Activated naive CD8-positive, alpha-beta T cell treated with anti-CD3 and anti-CD28 coated beads, Interleukin-2, amount 50 U/mL, for 16 hours (primary cell): ENCODE data around the gene PHLDB3.

Experiments used
- DNase-seq: peaks from one replicate; pipeline ENCODE4 v3.0.0-alpha.2; 2020; ENCODE audit warnings: low read depth, low spot score

Gene PHLDB3

DNA sequence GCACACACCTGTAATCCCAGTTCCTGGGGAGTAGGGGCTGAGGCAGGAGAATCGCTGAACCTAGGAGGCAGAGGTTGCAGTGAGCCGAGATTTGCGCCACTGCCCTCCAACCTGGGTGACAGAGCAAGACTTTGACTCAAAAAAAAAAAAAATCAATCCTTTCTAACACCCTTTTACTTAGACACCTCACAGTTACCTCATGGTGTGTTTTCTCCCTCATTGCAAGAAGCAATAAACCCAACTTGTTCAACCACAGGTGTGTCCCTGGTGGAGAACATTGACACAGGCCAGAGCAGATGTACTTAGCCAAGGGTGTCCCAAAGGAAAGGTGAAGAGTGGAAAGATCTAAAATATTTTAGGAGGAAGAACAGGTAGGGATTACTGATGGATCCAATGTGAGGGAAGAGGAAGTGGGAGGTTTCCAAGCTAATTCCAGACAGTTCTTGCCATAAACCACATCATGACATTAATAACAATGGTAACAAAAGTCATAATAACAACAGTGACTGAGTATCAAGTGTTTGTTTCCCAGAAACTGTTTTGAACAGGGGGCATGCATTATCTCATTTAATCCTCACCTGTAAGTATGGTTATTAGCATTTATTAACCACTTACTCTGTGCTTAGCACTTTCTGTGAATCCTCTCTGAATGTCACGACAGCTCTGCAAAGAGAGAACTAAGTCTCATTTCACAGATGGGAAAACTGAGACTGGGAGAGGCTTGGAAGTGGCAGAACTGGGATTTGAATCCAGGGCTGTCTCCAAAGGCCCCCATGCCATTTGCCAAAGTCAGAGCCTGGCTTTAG lies 36.0 kb downstream of the PHLDB3 start:
- no peak for DNase-seq

DNA sequence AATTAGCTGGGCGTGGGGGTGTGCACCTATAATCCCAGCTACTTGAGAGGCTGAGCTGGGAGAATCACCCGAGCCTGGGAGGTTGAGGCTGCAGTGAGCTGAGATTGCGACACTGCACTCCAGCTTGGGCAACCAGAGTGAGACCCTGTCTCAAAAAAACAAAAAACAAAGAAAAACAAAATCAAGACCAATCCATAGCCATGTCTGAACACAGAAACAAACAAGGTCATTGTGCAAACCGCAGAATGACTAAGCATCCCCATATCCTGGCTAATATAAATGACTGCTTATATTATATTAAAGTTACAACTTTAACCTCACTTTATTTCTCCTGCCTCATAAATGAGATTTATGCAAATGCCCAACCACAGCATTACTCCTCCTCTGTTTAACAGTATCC lies 36.8 kb downstream of the PHLDB3 start:
- no peak for DNase-seq

DNA sequence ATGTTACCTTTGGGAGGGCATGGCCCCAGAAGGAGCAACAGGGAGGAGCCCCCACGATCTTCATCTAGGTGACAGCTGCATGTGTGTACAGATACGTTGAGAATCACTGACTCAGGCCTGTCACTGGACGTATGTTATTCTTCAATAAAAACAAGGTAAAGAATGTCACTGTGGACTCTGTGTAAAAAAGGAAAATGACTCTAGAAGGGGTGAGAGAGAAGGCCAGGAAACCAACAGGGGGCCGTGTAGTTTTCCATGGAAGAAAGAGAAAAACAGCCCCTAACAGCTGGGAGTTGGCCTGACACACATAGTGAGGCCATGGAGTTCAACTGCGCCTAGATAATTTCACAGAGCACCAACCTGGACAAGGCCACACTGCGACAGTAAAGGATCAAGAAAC lies 37.3 kb downstream of the PHLDB3 start:
- no peak for DNase-seq

DNA sequence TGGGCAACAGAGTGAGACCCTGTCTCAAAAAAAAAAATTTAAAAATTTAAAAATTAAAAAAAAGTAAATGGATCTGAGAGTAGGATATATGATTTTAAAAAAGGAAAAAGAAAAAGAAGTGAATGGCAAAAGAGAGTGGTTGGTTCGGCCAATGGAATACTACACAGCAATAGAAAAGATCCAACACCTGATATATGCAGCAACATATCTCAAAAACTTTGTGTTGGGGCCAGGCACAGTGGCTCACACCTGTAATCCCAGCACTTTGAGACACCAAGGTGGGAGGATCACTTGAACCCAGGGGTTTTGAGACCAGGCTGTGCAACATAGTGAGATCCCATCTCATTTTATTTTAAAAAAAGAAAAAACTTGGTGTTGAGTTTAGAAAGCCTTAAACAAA lies 37.8 kb downstream of the PHLDB3 start:
- DNase-seq: no peak

- DNase-seq: no peak
Observed at GRCh38 chr19:43465468-43466120, 39.0 kb downstream of the PHLDB3 start, which contains the start of gene LYPD3. TSS of gene LYPD3 (minus strand) at chr19:43465608. CDS start at chr19:43465571, 37 bp downstream.

GRCh38 chr19:43464134-43464775 lies 40.3 kb downstream of the PHLDB3 start:
- peak; percentile 48 for DNase-seq

DNA sequence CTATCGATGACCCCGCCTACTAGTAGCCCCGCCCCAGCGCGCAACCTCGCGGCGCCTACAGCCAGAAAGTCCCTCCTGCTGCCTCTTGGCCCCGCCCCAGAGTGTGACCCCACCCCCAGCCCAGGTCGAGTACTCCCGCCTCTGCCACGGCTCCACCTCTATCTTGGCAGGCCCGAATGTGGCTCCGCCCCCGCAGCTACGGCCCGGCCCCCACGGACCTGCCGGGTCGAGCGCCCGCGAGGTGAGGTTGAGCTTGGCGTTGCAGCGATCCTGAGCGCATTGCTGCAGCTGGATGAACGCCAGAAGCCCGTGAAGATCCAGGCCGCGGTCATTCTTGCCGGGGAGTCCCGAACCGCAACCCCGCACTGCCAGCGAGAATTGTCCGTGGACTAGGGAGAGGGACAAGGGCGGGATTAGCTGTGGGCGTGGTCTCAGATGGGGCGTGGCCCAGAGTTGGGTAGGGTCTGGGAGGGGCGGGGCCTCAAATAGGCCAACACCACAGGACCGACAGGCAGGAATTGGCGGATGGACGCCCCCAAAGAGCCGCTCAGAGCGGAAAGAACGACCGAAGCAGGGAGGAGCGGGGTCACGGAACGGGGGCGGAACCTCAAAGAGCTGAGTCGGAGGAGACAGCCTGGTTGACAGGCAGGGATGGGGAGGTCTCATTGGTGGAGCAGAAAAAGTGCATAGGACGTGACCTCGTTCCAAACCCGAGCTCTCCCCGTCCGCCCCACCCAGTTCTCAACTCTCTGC lies 41.0 kb downstream of the PHLDB3 start:
- DNase-seq: peak; percentile 100

GRCh38 chr19:43462785-43463380 lies 41.7 kb downstream of the PHLDB3 start:
- no peak for DNase-seq

DNA sequence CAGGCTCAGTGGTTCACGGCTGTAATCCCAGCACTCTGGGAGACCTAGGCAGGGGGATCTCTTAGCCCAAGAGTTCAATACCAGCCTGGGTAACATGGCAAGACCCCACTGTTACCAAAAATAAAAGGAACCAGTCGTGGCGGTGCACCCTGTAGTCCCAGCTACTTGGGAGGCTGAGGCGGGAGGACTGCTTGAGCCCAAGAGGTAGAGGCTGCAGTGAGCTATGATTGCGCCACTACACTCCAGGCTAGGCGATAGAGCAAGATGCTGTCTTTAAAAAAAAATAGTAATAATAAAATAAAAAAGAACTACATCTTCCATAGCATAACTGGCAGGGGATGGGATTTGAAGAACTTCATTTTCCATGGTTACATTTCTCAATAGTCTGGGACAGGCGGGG lies 42.2 kb downstream of the PHLDB3 start:
- no peak for DNase-seq

GRCh38 chr19:43461303-43461702 lies 43.2 kb downstream of the PHLDB3 start:
- no peak for DNase-seq

- no peak for DNase-seq
Observed at GRCh38 chr19:43460362-43461016, 44.1 kb downstream of the PHLDB3 start.

GRCh38 chr19:43457809-43458208 lies 46.7 kb downstream of the PHLDB3 start:
- no peak for DNase-seq

- DNase-seq: no peak
Observed at GRCh38 chr19:43455321-43456113, 49.0 kb downstream of the PHLDB3 start.

- no peak for DNase-seq
Observed at GRCh38 chr19:43454031-43454430, 50.5 kb downstream of the PHLDB3 start.

DNA sequence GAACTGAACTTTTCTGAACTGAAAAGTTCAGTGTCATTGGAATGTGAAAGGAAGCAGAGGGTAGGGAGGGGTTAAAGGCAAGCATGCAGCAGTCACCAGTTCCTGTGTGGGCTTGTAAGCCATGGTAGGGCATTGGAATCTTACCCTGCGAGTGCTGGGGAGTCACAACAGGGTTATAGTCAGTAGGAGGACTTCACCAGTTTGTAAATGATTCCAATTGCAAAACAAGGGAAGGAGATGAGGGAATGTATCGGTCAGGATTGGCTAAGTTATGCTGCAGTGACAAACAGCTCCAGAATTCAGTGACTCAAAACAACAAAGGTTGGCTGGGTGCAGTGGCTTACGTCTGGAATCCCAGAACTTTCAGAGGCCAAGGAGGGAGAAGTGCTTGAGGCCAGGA lies 52.0 kb downstream of the PHLDB3 start:
- no peak for DNase-seq

GRCh38 chr19:43450545-43450997 lies 54.0 kb downstream of the PHLDB3 start:
- no peak for DNase-seq

GRCh38 chr19:43447655-43448054 lies 56.9 kb downstream of the PHLDB3 start:
- no peak for DNase-seq

- peak; percentile 54 for DNase-seq
Observed at GRCh38 chr19:43446746-43447489, 57.6 kb downstream of the PHLDB3 start.

DNA sequence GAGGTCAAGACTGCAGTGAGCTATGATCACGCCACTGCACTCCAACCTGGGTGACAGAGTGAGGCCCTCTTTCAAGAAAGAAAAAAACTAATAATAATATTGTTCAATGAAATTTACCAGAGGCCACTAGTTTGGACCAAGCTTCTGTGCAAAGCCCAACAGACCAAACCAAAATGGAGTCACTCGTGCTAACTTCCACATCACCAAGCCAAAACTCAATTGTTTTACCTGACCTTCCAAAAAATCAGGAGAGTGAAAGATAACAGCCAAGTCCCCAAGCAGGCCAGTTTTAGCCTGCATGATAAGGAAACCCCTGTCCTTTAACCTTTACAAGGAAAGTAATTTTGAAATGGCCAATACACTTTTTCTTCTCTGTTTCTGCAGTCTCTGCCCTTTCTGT lies 59.1 kb downstream of the PHLDB3 start:
- no peak for DNase-seq
